Mucosa of stomach (tissue), 1 donor: ENCODE results near the gene DENND1A.
"Not testable (repeated sequence)": the region's sequence is repeated elsewhere in the genome, so short reads cannot be mapped to it uniquely, and the experiment has no call there.

Experiments used
- H3K27me3 ChIP-seq: one replicate; pipeline ENCODE4 v1.7.0; 2013; ENCODE audit warnings: mild to moderate bottlenecking, low read length; ENCODE audit not compliant: control insufficient read depth, insufficient read depth
- H3K36me3 ChIP-seq: one replicate; pipeline ENCODE4 v1.7.0; 2013; ENCODE audit warnings: low read length; ENCODE audit not compliant: control insufficient read depth, insufficient read depth
- H3K4me1 ChIP-seq: one replicate; pipeline ENCODE4 v1.7.0; 2013; ENCODE audit warnings: mild to moderate bottlenecking, low read length; ENCODE audit not compliant: control insufficient read depth, insufficient read depth
- H3K4me3 ChIP-seq: one replicate; pipeline ENCODE4 v1.7.0; 2013; ENCODE audit warnings: low read length
- H3K9ac ChIP-seq: one replicate; pipeline ENCODE4 v1.7.0; 2013; ENCODE audit warnings: mild to moderate bottlenecking, low read length, moderate library complexity
- H3K9me3 ChIP-seq: one replicate; pipeline ENCODE4 v1.7.0; 2013; ENCODE audit warnings: mild to moderate bottlenecking, low read length, moderate library complexity; ENCODE audit not compliant: control insufficient read depth
- donor health status: Pancreatic carcinoma.

The DENND1A gene

GRCh38 chr9:123445116-123445515 is 484.8 kb downstream of the DENND1A start:
- Histone ChIP-seq H3K4me1 (no peaks in the 10 kb centered on the region), H3K4me3 (no peak overlapping the region), H3K9ac (no peak overlapping the region), H3K9me3 (no peaks in the 10 kb centered on the region), H3K27me3 (no peaks in the 10 kb centered on the region), H3K36me3 (no peaks in the 10 kb centered on the region)

- Histone ChIP-seq H3K9ac (no peak overlapping the region), H3K4me3 (no peak overlapping the region), H3K36me3 (no peaks in the 10 kb centered on the region), H3K9me3 (no peaks in the 10 kb centered on the region), H3K27me3 (no peaks in the 10 kb centered on the region), H3K4me1 (no peaks in the 10 kb centered on the region)
These were observed 488.2 kb downstream of the DENND1A start for GRCh38 chr9:123441769-123442168.

- Histone ChIP-seq H3K9me3 (no peaks in the 10 kb centered on the region), H3K4me1 (no peaks in the 10 kb centered on the region), H3K4me3 (no peak overlapping the region), H3K27me3 (no peaks in the 10 kb centered on the region), H3K36me3 (no peaks in the 10 kb centered on the region), H3K9ac (no peak overlapping the region)
These were observed 489.7 kb downstream of the DENND1A start for GRCh38 chr9:123440256-123440655.

GRCh38 chr9:123438821-123439220 is 491.1 kb downstream of the DENND1A start:
- no peaks in the 10 kb centered on the region for H3K4me1 ChIP-seq
- H3K4me3 ChIP-seq, result no peak overlapping the region
- H3K27me3 ChIP-seq, result no peaks in the 10 kb centered on the region
- no peaks in the 10 kb centered on the region for H3K9me3 ChIP-seq
- no peak overlapping the region for H3K9ac ChIP-seq
- no peaks in the 10 kb centered on the region for H3K36me3 ChIP-seq

- Histone ChIP-seq H3K4me3 (no peak overlapping the region), H3K27me3 (no peaks in the 10 kb centered on the region), H3K4me1 (no peaks in the 10 kb centered on the region), H3K36me3 (no peaks in the 10 kb centered on the region), H3K9me3 (no peaks in the 10 kb centered on the region), H3K9ac (no peak overlapping the region)
These were observed 491.6 kb downstream of the DENND1A start for GRCh38 chr9:123438321-123438720.

GRCh38 chr9:123437201-123437600 is 492.7 kb downstream of the DENND1A start:
- H3K36me3 ChIP-seq, result no peaks in the 10 kb centered on the region
- no peak overlapping the region for H3K9ac ChIP-seq
- no peaks in the 10 kb centered on the region for H3K4me1 ChIP-seq
- no peaks in the 10 kb centered on the region for H3K9me3 ChIP-seq
- no peak overlapping the region for H3K4me3 ChIP-seq
- H3K27me3 ChIP-seq, result no peaks in the 10 kb centered on the region

- Histone ChIP-seq H3K4me1 (no peaks in the 10 kb centered on the region), H3K36me3 (no peaks in the 10 kb centered on the region), H3K4me3 (no peak overlapping the region), H3K9me3 (no peaks in the 10 kb centered on the region), H3K9ac (no peak overlapping the region), H3K27me3 (no peaks in the 10 kb centered on the region)
These were observed 494.5 kb downstream of the DENND1A start for GRCh38 chr9:123435471-123435870.

GRCh38 chr9:123434619-123435240 is 495.2 kb downstream of the DENND1A start:
- Histone ChIP-seq H3K4me3 (no peak overlapping the region), H3K9ac (no peak overlapping the region), H3K4me1 (no peaks in the 10 kb centered on the region), H3K27me3 (no peaks in the 10 kb centered on the region), H3K9me3 (no peaks in the 10 kb centered on the region), H3K36me3 (no peaks in the 10 kb centered on the region)

GRCh38 chr9:123432331-123433236 is 497.3 kb downstream of the DENND1A start:
- H3K9me3 ChIP-seq, result no peaks in the 10 kb centered on the region
- H3K27me3 ChIP-seq, result no peaks in the 10 kb centered on the region
- no peaks in the 10 kb centered on the region for H3K36me3 ChIP-seq
- no peaks in the 10 kb centered on the region for H3K4me1 ChIP-seq
- H3K4me3 ChIP-seq, result no peak overlapping the region
- no peak overlapping the region for H3K9ac ChIP-seq

GRCh38 chr9:123431581-123431980 is 498.3 kb downstream of the DENND1A start:
- Histone ChIP-seq H3K27me3 (no peaks in the 10 kb centered on the region), H3K9ac (no peak overlapping the region), H3K36me3 (no peaks in the 10 kb centered on the region)

GRCh38 chr9:123428450-123428849 is 501.5 kb downstream of the DENND1A start:
- not testable (repeated sequence) for H3K9ac ChIP-seq, H3K36me3 ChIP-seq, H3K27me3 ChIP-seq, H3K4me3 ChIP-seq, H3K9me3 ChIP-seq, H3K4me1 ChIP-seq

More at GRCh38 chr9:123431581-123431980, 498.3 kb downstream of the DENND1A start:
- Histone ChIP-seq H3K4me1 (no peaks in the 10 kb centered on the region), H3K9me3 (no peaks in the 10 kb centered on the region), H3K4me3 (no peak overlapping the region)

- Histone ChIP-seq H3K27me3 (no peaks in the 10 kb centered on the region), H3K9ac (no peak overlapping the region), H3K9me3 (no peaks in the 10 kb centered on the region), H3K36me3 (peaks cover 5% of the 10 kb centered on the region), H3K4me3 (no peak overlapping the region), H3K4me1 (no peaks in the 10 kb centered on the region)
These were observed 503.5 kb downstream of the DENND1A start for GRCh38 chr9:123426406-123426805.
